ENCODE data around the gene RDH16.
A peak's percentile ranks its signal among the peaks of the same experiment; 100 is the strongest.

The RDH16 gene, protein sequence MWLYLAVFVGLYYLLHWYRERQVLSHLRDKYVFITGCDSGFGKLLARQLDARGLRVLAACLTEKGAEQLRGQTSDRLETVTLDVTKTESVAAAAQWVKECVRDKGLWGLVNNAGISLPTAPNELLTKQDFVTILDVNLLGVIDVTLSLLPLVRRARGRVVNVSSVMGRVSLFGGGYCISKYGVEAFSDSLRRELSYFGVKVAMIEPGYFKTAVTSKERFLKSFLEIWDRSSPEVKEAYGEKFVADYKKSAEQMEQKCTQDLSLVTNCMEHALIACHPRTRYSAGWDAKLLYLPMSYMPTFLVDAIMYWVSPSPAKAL

DNA sequence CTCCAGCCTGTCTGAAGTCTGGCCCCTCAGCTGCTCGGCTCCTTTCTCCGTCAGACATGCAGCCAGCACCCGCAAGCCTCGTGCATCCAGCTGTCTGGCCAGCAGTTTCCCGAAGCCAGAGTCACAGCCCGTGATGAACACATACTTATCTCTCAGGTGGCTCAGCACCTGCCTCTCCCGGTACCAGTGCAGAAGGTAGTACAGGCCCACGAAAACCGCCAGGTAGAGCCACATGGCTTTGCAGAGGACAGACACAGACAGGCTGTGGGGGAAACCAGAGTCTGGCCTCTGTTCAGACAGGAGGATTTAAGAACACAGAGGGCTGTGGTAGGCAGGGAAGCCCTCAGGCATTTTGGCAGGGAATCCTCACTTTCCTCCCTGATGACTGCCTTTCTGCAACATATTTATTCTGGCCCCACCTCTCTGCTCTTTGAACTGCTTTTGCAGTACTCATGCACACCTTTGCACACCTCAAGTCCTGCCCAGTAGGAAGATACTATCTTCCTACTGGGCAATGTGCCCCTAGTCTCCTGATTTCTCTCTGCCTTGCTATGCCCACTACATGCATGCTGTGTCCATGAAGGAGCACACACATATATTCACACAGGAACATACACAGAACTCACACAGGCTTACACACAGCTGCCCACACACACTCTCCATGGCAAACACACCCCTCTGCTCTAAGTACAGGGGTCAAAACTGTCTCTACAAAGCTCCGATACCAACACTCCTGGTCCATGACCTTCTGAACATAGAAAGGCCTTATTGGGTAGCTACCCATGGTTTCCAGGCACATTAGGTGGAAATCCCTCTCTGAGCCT is at the start of gene RDH16:
Gene RDH16, minus strand, starts transcription at position 380 of the 824 bp plus-strand sequence. Its CDS starts 146 bp downstream, at position 234.
- no peak for DNase-seq

DNA sequence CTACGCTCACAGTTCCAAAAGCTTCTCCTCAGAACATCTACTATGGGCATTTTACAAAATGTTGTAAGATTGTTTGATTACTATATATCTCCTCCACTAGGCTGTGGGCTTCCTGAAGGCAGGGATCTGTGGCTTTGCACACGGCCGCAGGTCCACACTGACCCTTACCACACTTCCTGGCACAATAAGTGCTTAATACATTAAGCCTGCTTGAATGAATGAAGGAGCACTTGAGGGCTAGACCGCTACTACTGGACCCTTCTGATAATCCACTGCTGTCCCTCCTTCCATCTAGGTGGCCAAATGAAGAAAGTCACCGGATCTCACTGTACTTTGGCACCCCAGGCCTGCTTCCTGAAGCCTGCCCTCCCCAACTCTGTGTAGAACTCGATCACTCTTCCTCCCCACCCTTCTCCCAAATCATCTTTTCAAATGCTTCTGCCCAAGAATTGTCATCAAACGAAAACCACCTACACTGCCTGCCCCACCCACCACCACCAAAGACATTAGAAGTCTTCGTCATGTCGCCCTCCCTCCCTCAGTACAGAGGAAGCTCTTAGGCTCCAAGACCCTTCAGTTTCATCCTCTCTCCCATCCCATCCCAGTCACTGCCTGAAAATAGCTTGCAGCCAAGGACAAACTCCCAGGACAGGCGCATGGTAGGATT is 49.5 kb upstream of the RDH16 start:
- DNase-seq: peak; percentile 46 to 53

DNA sequence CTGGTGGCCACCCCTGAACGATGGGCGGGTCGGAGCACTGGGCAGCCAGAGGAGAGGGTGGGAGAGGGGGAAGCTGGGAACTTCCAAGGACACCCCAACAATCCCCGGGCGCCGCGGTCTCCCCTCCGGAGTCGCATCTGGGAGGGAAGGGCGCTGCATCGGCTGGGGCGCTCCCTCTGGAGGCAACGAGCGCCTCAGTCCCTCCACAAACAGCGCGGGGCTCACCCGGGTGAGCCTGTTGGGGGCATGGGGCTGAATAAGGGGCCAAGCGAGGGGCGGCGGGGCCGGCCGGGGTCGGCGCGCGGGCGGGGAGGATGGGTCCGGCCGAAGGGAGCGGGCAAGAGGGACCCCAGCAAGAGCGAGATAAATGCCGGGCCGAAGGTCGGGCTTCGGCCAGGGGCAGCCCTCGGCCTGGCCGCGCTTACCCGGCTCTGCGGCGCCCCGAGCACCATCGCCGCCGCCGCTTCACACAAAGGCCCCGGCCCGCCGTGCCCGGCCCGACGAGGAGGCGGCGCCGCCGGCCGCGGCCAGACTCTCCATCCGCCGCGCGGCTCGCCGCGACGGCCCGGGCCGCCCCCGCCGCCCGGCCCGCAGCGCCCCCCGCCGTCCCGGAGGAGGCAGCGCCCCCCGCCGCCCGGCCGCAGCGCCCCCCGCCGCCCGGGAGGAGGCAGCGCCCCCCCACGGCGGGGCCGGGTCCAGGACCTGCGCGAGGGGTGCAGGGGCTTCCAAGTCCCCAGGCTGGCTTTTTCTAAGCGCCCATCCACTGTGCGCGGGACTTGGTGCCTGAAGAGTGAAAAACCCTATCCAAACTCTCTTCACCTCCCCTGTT is 48.8 kb upstream of the RDH16 start, which contains the start of gene ZBTB39:
Gene ZBTB39, minus strand, starts transcription at position 567 of the 829 bp plus-strand sequence. CDS start 1,629 bp downstream, outside the sequence.
- peak; percentile 77 to 81 for DNase-seq

DNA sequence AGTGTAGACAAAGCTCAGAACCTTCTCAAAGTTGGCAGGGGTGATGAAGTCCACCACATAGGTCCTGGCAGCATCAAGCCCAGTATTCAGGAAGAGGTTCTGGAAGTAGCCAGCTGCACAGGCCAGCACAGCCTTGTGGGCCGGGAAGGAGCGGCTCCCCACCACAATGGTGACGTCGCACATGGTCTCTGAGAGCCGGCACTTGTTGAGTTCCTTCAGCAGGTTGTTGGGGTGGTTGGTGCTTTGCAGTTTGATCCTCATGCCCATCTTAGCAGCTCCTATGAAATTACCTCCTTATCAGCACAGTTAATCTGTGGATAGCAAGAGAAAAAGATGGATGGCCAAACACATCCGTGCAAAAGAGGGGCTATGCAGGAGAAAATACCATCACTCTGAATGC is 47.2 kb upstream of the RDH16 start:
- DNase-seq: no peak

DNA sequence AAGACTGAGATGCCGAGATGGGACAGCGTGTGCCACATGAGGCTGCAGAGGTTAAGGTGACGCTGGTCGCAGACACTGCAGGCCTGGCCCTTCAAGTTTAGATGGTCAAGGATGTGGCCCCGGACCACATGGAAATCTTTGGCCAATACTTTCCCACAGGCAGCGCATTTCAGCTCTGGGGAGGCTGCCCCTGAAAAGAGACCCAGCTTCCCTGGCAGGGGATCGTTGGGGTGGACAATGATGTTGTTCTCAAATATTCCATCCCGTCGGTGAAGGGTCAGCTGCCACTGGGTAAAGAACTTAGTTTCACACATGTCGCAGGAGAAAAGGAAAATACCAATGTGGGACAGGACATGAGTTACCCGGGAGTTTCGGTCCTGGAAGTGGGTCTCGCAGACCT is 46.0 kb upstream of the RDH16 start:
- no peak for DNase-seq

DNA sequence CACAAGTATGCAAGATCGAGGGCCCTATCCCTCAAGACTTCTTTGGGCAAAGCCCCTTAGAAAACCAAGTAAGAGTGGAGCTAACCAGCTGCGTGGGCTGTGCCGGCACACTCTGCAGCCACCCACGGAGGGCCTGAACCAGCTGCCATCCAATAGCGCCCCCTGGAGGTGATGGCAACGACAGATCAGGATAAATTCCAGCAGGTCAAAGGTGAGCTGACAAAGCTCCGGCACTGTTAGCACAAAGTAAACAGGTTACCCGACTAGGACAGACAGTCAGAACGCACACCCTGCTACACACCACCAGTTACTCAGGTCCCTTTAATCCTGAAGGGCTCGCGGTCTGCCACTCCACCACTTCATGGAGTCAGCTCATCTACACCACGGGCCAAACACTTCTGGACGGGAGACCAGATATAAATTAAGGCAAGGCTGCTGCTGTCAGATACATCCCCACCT is 44.1 kb upstream of the RDH16 start:
- DNase-seq: peak; percentile 85 to 86

DNA sequence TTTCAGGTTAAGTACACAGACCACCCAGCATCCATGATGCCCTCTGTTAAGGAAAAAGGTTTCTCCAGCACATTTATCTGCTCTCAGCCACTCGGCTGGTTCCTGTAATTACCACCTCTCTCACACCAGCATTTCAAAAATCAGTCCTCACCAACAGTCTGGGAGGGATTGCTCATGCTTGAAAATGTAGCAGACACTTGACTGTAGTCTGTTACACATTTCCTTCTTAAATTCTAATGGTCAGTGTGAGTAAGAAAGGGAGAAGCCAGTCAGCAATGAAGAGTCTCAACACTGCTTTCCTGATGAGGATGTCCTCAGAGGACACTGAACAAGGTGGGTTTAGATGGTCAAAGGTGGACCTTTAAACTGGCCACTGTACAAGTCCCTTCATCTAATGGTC is 43.0 kb upstream of the RDH16 start:
- DNase-seq: no peak

DNA sequence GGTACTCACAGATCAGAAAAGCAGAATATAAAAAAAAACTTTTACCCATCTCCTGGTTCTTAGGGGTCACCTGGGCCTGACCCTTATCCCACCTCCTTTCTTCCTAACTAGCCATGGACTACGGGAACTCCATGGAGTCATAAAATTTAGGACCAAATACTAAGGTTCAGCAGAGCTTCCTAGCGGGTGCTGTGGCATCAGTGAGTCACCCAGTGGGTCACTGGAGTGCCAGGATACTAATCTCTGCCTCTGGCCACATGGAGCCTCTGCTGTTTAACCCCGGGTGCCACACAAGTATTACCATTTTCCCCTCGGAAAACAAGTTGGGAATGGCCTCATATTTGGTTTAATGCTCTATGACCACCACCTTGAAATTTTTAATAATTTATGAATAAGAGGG is 42.0 kb upstream of the RDH16 start:
- DNase-seq: peak in 1 of 2 experiments; percentile 13

DNA sequence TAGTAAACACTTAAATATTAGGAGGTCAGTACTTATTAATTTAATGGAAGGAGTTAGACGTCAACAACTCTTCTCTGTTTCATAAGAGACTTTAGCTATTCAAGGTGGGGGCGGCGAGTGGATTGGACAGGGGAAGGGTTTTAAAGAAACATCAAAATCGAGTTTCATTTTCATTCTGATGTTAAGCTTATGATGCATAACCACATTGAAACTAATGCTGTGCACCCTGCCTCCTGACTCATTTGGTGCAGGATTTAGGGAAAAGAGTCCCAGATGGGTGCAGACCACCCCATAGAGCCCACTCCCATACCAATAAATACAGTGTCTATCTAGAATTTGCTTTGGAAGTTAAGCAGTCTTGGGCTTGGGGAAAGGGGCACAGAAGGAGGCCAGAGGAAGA is 41.6 kb upstream of the RDH16 start:
- peak; percentile 66 to 75 for DNase-seq

DNA sequence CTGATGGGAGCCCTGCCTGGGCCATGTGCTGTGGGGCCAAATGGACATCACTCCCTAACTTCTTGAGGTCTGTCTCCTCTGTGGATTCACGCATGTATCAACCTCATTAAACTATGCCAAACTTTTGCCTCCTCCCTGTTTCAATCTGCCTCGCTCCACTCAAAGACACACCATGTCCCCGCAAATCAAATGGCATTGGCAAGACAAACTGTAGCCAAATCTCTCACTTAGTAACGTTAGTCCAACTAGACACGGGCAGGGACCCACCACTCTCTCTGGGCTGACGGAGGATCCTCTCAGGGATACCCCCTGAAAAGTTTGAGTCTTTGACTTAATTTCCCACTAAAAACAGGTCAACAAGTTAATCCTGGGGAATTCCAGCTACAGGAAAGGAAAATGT is 40.9 kb upstream of the RDH16 start:
- DNase-seq: peak; percentile 15 to 18

DNA sequence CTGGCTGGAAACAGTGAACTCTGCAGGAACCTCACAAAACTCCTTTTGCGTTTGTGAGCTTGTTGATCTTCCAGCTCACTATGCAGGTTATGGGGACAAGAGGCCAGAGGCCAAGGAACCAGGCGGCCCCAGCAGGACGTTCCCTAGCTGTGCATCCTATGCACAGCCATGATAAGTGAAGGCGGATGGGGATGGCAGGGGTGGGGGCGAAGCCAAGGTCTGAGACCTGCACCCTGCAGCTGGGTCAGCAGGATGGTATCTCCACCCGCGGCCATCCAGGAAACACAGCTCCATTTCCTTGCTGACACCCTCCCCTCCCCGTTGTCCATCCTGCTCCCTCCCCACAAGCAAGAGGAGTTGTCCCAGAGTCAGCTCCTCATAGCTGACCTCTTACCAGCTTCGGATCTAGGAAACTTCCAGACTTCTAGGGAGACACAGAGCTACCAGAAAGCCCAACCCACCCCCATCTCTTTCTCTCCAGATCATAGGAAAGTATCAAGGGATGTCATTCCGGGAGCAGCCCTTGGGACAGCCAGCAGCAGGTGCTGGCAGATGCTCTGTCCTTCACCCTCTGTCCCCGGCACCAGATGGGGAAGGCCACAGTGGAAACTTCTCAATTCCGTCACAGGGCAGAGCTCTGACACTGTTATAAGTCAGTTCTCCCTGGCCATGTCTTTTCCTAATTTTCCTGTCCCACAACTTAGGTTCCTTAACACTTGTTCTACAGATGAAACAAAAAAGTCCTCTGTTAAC is 39.6 kb upstream of the RDH16 start:
- DNase-seq: peak; percentile 12 to 13

DNA sequence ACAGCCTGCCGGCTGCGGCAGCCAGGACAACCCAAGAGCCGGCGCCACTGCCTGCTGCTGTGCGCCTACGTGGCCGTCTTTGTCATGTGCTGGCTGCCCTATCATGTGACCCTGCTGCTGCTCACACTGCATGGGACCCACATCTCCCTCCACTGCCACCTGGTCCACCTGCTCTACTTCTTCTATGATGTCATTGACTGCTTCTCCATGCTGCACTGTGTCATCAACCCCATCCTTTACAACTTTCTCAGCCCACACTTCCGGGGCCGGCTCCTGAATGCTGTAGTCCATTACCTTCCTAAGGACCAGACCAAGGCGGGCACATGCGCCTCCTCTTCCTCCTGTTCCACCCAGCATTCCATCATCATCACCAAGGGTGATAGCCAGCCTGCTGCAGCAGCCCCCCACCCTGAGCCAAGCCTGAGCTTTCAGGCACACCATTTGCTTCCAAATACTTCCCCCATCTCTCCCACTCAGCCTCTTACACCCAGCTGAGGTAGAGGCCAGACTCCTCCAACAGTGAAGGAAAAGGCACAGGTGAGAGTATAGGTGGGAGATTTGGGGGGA is 38.6 kb upstream of the RDH16 start:
- DNase-seq: peak; percentile 7 to 8

DNA sequence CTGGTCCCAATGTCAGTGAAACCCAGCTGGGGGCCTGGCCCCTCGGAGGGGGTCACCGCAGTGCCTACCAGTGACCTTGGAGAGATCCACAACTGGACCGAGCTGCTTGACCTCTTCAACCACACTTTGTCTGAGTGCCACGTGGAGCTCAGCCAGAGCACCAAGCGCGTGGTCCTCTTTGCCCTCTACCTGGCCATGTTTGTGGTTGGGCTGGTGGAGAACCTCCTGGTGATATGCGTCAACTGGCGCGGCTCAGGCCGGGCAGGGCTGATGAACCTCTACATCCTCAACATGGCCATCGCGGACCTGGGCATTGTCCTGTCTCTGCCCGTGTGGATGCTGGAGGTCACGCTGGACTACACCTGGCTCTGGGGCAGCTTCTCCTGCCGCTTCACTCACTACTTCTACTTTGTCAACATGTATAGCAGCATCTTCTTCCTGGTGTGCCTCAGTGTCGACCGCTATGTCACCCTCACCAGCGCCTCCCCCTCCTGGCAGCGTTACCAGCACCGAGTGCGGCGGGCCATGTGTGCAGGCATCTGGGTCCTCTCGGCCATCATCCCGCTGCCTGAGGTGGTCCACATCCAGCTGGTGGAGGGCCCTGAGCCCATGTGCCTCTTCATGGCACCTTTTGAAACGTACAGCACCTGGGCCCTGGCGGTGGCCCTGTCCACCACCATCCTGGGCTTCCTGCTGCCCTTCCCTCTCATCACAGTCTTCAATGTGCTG is 38.0 kb upstream of the RDH16 start:
- DNase-seq: peak; percentile 8 to 15

DNA sequence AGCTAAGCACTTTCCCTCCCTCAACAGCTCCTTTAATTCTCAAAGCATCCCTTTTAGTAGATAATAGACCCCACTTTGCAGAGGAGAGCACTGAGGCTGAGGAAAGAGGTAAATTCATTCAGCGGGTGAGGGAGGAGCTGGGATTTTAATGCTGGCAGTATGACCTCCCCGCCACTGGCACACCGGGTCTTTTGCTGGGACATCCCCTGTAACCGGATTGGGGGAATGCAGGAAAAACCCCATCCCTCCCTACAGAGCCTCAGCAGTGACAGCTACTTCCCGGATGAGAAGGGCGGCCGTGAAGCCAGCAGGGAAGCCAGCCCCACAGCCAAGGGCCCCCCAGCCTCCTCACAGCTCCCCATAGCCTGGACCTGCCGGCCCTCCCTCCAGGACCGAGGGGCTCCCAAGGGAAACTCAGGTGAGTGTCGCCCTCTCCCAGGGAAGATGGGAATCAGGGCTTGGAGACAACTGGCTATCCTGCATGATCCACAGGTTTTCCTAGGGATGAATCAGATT is 36.9 kb upstream of the RDH16 start:
- peak; percentile 7 to 15 for DNase-seq

DNA sequence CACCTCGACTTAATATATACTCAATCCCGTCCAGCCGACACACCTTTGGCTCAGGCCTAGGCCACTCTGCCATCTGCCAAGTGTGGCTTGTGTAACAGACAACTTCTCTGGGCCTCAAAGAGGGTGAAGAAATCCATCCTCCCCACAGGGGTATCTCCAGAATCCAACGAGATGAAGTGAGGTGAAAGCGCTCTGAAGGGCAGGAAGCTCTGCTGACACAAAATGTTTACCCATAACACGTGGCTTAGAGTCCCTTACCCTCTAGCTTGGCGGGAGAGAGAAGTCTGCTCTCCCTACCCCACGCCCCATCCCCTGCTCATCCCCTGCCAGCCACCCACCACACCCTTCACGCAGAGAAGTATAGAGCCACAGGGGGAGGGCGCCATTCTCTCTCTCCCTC is 35.9 kb upstream of the RDH16 start:
- peak in 1 of 2 experiments; percentile 12 for DNase-seq

DNA sequence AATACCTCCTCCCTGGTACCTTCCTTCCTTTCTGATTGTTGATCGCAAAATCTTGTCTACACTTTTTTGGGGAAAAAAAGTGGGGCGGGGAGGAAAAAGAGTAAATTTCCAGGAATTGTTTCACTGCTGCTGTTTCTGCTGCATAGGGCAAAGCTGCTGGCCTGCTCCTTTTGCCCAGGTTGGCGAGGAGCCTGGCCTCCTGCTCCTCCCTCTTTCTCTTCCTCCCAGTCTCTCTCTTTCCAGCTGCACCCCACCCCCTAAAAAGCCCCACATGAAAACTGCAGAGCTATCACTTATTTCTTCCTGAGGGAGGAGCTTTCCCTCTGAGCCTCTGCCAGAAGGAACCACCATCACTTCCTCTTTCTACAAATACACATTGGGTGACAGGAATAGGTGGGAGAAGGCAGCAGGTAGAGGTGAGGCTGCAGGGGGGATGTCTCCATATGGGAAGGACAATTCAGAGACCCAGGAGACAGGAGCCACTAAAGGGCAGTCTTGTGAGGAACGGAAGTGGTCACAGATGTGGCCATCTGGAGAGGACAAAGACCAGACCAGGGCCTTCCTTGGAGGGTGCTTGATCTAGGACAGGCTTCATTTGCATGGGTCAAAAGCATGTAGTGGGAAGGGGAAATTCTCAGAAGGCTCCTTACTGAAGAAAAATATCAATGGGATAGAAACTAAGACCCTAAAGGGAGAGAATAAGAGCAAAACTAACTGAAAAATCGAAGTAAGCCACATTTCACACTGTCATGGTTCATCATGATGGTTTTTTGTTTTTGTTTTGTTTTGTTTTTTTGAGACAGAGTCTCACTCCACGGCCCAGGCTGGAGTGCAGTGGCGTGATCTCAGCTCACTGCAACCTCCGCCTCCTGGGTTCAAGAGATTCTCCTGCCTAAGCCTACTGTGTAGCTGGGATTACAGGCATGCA is 34.2 kb upstream of the RDH16 start:
- DNase-seq: peak; percentile 13 to 14

DNA sequence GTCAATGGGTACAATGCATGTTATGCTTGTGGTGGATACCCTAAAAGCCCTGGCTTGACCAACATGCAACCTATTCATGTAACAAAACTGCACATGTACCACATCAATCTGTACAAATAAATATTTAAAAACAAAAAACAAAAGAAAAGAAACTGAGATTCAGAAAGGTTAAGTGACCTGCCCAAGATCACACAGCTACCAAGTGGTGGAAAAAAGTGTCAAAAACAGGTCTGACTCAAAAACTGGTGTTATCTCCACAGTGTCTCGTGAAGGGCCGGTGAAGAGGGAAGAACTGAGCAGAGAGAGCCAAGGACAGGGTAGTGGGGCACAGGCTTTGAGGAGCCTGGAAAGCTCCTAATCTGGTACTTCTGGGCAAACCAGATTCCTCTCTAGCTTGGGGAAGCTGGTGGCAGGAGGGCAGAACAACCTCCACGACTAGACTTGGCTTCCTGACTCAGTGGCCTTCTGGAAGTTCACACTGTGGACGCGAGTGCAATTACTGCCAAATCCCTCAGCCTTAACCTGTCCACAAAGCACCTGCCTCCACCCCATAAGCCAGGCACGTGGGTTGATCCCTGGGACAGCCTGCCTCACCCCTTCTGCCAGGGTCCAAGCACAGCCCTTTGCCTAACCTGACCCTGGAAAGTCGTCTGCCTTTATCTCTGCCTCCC is 33.4 kb upstream of the RDH16 start:
- DNase-seq: peak in 1 of 2 experiments; percentile 16

DNA sequence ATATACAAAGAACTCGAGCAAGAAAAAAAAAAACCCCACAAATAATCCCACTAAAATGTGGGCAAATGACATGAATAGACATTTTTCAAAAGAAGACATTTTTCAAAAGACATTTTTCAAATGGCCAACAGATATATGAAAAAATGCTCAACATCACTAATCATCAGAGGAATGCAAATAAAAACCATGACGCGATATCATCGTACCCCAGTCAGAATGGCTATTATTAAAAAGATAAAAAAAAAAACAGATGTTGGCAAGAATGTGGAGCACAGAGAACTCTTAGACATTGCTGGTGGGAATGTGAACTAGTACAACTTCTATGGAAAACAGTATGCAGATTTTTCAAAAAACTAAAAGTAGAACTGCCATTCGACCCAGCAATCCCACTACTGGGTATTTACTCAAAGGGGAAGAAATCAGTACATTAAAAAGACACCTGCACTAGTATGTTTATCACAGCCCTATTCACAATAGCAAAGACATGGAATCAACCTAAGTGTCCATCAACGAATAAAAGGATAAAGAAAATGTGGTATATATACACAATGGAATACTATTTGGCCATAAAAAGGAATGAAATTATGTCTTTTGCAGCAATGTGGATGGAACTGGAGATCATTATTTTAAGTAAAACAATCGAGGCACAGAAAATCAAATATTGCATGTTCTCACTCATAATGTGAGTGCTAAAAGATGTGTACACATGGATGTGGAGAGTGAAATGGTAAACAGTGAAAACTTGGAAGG is 32.6 kb upstream of the RDH16 start:
- DNase-seq: no peak
